Karpas-422 (cell line): ENCODE data around the gene BNC2. TPM values are rescaled to one million over a fixed set of nuclear protein-coding genes. Genes with fewer than 3 reads are reported as not detected.

Source experiments
- DNase-seq: peaks from one replicate; pipeline ENCODE4 v3.0.0-alpha.2; 2015
- H2AFZ ChIP-seq: fragments of 200-600 bp; sonication (generic); 2 replicates; pipeline ENCODE4 v1.6.1; 2014; ENCODE audit warnings: antibody characterized with exemption, low read length, mixed read lengths
- H3K27ac ChIP-seq: fragments of 200-600 bp; sonication (generic); 2 replicates; pipeline ENCODE4 v1.5.1; 2014; ENCODE audit warnings: mild to moderate bottlenecking, low read length, moderate library complexity
- H3K27me3 ChIP-seq: fragments of 200-600 bp; sonication (generic); 2 replicates; pipeline ENCODE4 v1.6.1; 2014; ENCODE audit warnings: low read length, mixed read lengths
- H3K36me3 ChIP-seq: fragments of 200-600 bp; sonication (generic); 2 replicates; pipeline ENCODE4 v1.6.1; 2014; ENCODE audit warnings: low read length, mixed read lengths; ENCODE audit not compliant: insufficient read depth
- H3K4me1 ChIP-seq: fragments of 200-600 bp; sonication (generic); 2 replicates; pipeline ENCODE4 v1.6.1; 2014; ENCODE audit warnings: mild to moderate bottlenecking, low read length, mixed read lengths
- H3K4me2 ChIP-seq: fragments of 200-600 bp; sonication (generic); 2 replicates; pipeline ENCODE4 v1.6.1; 2014; ENCODE audit warnings: low read length, low read depth, mild to moderate bottlenecking; ENCODE audit not compliant: poor library complexity, severe bottlenecking
- H3K4me3 ChIP-seq: fragments of 200-600 bp; sonication (generic); 2 replicates; pipeline ENCODE4 v1.5.1; 2014; ENCODE audit warnings: mild to moderate bottlenecking, antibody characterized with exemption, low read length, mixed read lengths
- H3K79me2 ChIP-seq: fragments of 200-600 bp; sonication (generic); 2 replicates; pipeline ENCODE4 v1.6.1; 2014; ENCODE audit warnings: mild to moderate bottlenecking, low read length, mixed read lengths
- H3K9ac ChIP-seq: fragments of 200-600 bp; sonication (generic); 2 replicates; pipeline ENCODE4 v1.6.0; 2014; ENCODE audit warnings: low read length
- H3K9me2 ChIP-seq: fragments of 200-600 bp; sonication (generic), shearing (Covaris generic); replicated peaks from 2 replicates; pipeline ENCODE4 v1.6.0; 2014; ENCODE audit warnings: mild to moderate bottlenecking, low read length, moderate library complexity; ENCODE audit not compliant: insufficient read depth
- H3K9me3 ChIP-seq: fragments of 300-700, 200-600 bp; sonication (generic); 2 replicates; pipeline ENCODE4 v1.6.1; 2014; ENCODE audit warnings: low read length, mixed read lengths
- H4K20me1 ChIP-seq: fragments of 200-600 bp; sonication (generic); 2 replicates; pipeline ENCODE4 v1.6.1; 2014; ENCODE audit warnings: mild to moderate bottlenecking, antibody characterized with exemption, low read length, low read depth; ENCODE audit not compliant: insufficient read depth
- small RNA-seq: library from RNA; depleted of rRNA; stranded (forward); fragments of <200 nt; gene quantifications from one replicate; pipeline ENCODE3, GENCODE V24; 2014
- total RNA-seq: library from RNA; depleted of rRNA; stranded (reverse); fragments of >200 nt; shearing (Covaris generic); gene quantifications from 2 replicates; pipeline ENCODE4 v1.2.3, GENCODE V29; 2014; ENCODE audit warnings: low replicate concordance

The BNC2 gene
- total RNA-seq, 1 experiment from 2014 or later = not detected

GRCh38 chr9:16360247-16360646 lies 510.2 kb downstream of the BNC2 start:
- Histone ChIP-seq H3K4me2 (no peak overlapping the region), H3K4me1 (peaks cover 11% of the 10 kb centered on the region), H3K27me3 (no peaks in the 10 kb centered on the region), H3K36me3 (no peaks in the 10 kb centered on the region), H3K9me3 (no peaks in the 10 kb centered on the region), H3K9me2 (no peaks in the 10 kb centered on the region), H4K20me1 (no peaks in the 10 kb centered on the region), H3K27ac (no peak overlapping the region), H2AFZ (no peak overlapping the region), H3K4me3 (no peak overlapping the region), H3K79me2 (no peaks in the 10 kb centered on the region), H3K9ac (no peak overlapping the region)
- no peak for DNase-seq

Small RNA genes lying within 50 kb of the gene (small RNA-seq; reads per million reads assigned to genes)
- not detected for gene LSM1P1
